ENCODE measurements around the gene SGO1.

Gene SGO1

GRCh38 chr3:20140881-20141280, 45.1 kb downstream of the SGO1 start:
- no peak overlapping the region for H3K4me3 ChIP-seq (ENCODE audit: insufficient read depth, low read depth, low read length)
- 91 to 94% methylated on average over 2 of the region's 2 CpGs for WGBS, 2 experiments
- H3K27ac ChIP-seq (ENCODE audit: insufficient read depth, low read depth, low read length, poor library complexity, severe bottlenecking): peak overlapping the region; percentile 74

GRCh38 chr3:20137647-20138046, 48.4 kb downstream of the SGO1 start:
- Histone ChIP-seq H3K27ac (ENCODE audit: insufficient read depth, low read depth, low read length, poor library complexity, severe bottlenecking) (no peak overlapping the region), H3K9me3 (ENCODE audit: control insufficient read depth, low read length) (no peaks in the 10 kb centered on the region), H3K4me3 (ENCODE audit: insufficient read depth, low read depth, low read length) (no peak overlapping the region), H3K4me1 (ENCODE audit: control insufficient read depth, insufficient read depth, low read length) (peaks cover 7% of the 10 kb centered on the region), H3K36me3 (ENCODE audit: control insufficient read depth, insufficient read depth, low read length) (no peaks in the 10 kb centered on the region), H3K27me3 (ENCODE audit: control insufficient read depth, insufficient read depth, low read length, poor library complexity, severe bottlenecking) (no peaks in the 10 kb centered on the region)
- 88 to 92% methylated on average over 4 of the region's 4 CpGs for WGBS, 2 experiments

More at GRCh38 chr3:20140881-20141280, 45.1 kb downstream of the SGO1 start:
- H3K4me1 ChIP-seq (ENCODE audit: control insufficient read depth, insufficient read depth, low read length): peaks cover 11% of the 10 kb centered on the region
- H3K27me3 ChIP-seq (ENCODE audit: control insufficient read depth, insufficient read depth, low read length, poor library complexity, severe bottlenecking): no peaks in the 10 kb centered on the region
- H3K36me3 ChIP-seq (ENCODE audit: control insufficient read depth, insufficient read depth, low read length): no peaks in the 10 kb centered on the region
- no peaks in the 10 kb centered on the region for H3K9me3 ChIP-seq (ENCODE audit: control insufficient read depth, low read length)

- Histone ChIP-seq H3K4me1 (ENCODE audit: control insufficient read depth, insufficient read depth, low read length) (no peaks in the 10 kb centered on the region), H3K27me3 (ENCODE audit: control insufficient read depth, insufficient read depth, low read length, poor library complexity, severe bottlenecking) (no peaks in the 10 kb centered on the region), H3K27ac (ENCODE audit: insufficient read depth, low read depth, low read length, poor library complexity, severe bottlenecking) (no peak overlapping the region), H3K4me3 (ENCODE audit: insufficient read depth, low read depth, low read length) (no peak overlapping the region), H3K9me3 (ENCODE audit: control insufficient read depth, low read length) (no peaks in the 10 kb centered on the region), H3K36me3 (ENCODE audit: control insufficient read depth, insufficient read depth, low read length) (no peaks in the 10 kb centered on the region)
- 100% methylated on average over 1 of the region's 1 CpG; no CpG with 5 or more reads in 1 of the 2 experiments for WGBS, 2 experiments
Observed at GRCh38 chr3:20136231-20136630, 49.8 kb downstream of the SGO1 start.

DNA sequence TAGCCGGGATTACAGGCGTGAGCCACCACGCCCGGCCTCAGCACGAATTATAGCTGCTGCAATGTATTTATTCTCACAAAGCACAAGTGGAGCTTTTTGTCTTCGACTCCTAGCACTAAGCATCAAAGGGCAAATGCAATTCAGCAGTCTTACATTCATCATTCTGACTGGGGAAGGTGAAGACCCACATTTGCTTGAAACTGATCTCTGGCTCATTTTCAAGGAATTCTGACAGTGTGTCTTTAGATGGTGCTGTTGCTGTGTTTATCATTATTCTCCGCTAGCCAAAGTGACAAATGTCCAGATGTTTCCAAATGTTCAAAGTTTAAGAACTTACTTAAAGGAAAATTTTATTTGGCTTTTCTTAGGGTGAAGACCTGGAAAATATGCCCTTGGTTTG, 55.9 kb downstream of the SGO1 start:
- WGBS, 2 experiments: 91 to 93% methylated on average over 7 of the region's 7 CpGs
- H3K36me3 ChIP-seq (ENCODE audit: control insufficient read depth, insufficient read depth, low read length): no peaks in the 10 kb centered on the region
- H3K27ac ChIP-seq (ENCODE audit: insufficient read depth, low read depth, low read length, poor library complexity, severe bottlenecking): no peak overlapping the region
- no peaks in the 10 kb centered on the region for H3K4me1 ChIP-seq (ENCODE audit: control insufficient read depth, insufficient read depth, low read length)
- H3K9me3 ChIP-seq (ENCODE audit: control insufficient read depth, low read length): no peaks in the 10 kb centered on the region
- H3K27me3 ChIP-seq (ENCODE audit: control insufficient read depth, insufficient read depth, low read length, poor library complexity, severe bottlenecking): no peaks in the 10 kb centered on the region
- no peak overlapping the region for H3K4me3 ChIP-seq (ENCODE audit: insufficient read depth, low read depth, low read length)

GRCh38 chr3:20128358-20128757, 57.6 kb downstream of the SGO1 start:
- H3K27me3 ChIP-seq (ENCODE audit: control insufficient read depth, insufficient read depth, low read length, poor library complexity, severe bottlenecking): no peaks in the 10 kb centered on the region
- H3K36me3 ChIP-seq (ENCODE audit: control insufficient read depth, insufficient read depth, low read length): no peaks in the 10 kb centered on the region
- H3K9me3 ChIP-seq (ENCODE audit: control insufficient read depth, low read length): no peaks in the 10 kb centered on the region
- no peak overlapping the region for H3K4me3 ChIP-seq (ENCODE audit: insufficient read depth, low read depth, low read length)
- H3K27ac ChIP-seq (ENCODE audit: insufficient read depth, low read depth, low read length, poor library complexity, severe bottlenecking): no peak overlapping the region
- 82 to 94% methylated on average over 2 of the region's 2 CpGs for WGBS, 2 experiments
- H3K4me1 ChIP-seq (ENCODE audit: control insufficient read depth, insufficient read depth, low read length): no peaks in the 10 kb centered on the region

GRCh38 chr3:20125897-20126296, 60.1 kb downstream of the SGO1 start:
- H3K4me3 ChIP-seq (ENCODE audit: insufficient read depth, low read depth, low read length): no peak overlapping the region
- no peaks in the 10 kb centered on the region for H3K27me3 ChIP-seq (ENCODE audit: control insufficient read depth, insufficient read depth, low read length, poor library complexity, severe bottlenecking)
- no peaks in the 10 kb centered on the region for H3K4me1 ChIP-seq (ENCODE audit: control insufficient read depth, insufficient read depth, low read length)
- 95% methylated on average over 10 of the region's 10 CpGs for WGBS, 2 experiments
- H3K36me3 ChIP-seq (ENCODE audit: control insufficient read depth, insufficient read depth, low read length): no peaks in the 10 kb centered on the region
- no peaks in the 10 kb centered on the region for H3K9me3 ChIP-seq (ENCODE audit: control insufficient read depth, low read length)
- H3K27ac ChIP-seq (ENCODE audit: insufficient read depth, low read depth, low read length, poor library complexity, severe bottlenecking): no peak overlapping the region

DNA sequence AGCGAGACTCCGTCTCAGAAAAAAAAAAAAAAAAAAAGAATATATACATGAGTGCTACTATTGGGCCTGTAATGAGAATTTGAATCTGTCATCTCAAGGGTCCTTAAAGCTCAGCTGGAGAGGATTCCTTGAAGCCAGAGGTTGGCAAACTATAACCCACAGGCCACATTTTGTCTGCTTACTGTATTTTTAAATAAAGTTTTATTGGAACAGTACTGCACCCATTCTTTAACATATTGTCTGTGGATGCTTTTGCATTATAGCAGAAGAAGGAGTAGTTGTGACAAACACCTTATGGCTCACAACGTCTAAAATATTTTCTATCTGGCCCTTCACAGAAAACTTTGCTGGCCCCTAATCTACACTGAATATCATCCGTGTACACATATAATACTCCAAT, 60.7 kb downstream of the SGO1 start:
- no peak overlapping the region for H3K4me3 ChIP-seq (ENCODE audit: insufficient read depth, low read depth, low read length)
- no peaks in the 10 kb centered on the region for H3K9me3 ChIP-seq (ENCODE audit: control insufficient read depth, low read length)
- no peak overlapping the region for H3K27ac ChIP-seq (ENCODE audit: insufficient read depth, low read depth, low read length, poor library complexity, severe bottlenecking)
- no peaks in the 10 kb centered on the region for H3K36me3 ChIP-seq (ENCODE audit: control insufficient read depth, insufficient read depth, low read length)
- no peaks in the 10 kb centered on the region for H3K4me1 ChIP-seq (ENCODE audit: control insufficient read depth, insufficient read depth, low read length)
- WGBS, 2 experiments: 86 to 95% methylated on average over 2 of the region's 4 CpGs
- H3K27me3 ChIP-seq (ENCODE audit: control insufficient read depth, insufficient read depth, low read length, poor library complexity, severe bottlenecking): no peaks in the 10 kb centered on the region

GRCh38 chr3:20123131-20123652, 62.8 kb downstream of the SGO1 start:
- H3K4me1 ChIP-seq (ENCODE audit: control insufficient read depth, insufficient read depth, low read length): no peaks in the 10 kb centered on the region

DNA sequence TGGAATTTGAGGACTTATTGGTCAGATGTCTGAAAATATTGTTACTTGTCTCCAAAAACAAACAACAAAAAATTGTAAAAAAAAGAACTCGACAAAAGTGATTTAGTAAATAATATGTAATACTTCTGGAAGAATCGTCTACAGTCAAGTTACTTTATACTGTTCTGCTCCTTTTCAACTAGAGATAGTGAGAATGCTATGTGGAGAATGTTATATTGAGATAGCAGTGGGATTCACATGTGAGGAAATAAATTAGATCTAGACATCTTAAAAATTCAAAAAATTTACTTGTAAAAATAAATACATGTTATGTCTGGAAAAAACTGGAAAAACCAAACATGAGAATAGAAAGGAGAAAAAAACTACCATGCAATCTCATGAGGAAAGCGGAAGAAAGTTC, 64.9 kb downstream of the SGO1 start:
- 93 to 100% methylated on average over 3 of the region's 3 CpGs for WGBS, 2 experiments
- H3K27me3 ChIP-seq (ENCODE audit: control insufficient read depth, insufficient read depth, low read length, poor library complexity, severe bottlenecking): no peaks in the 10 kb centered on the region

More at GRCh38 chr3:20123131-20123652, 62.8 kb downstream of the SGO1 start:
- 96 to 98% methylated on average over 2 of the region's 2 CpGs for whole genome bisulfite sequencing, 2 experiments
- Histone ChIP-seq H3K36me3 (ENCODE audit: control insufficient read depth, insufficient read depth, low read length) (no peaks in the 10 kb centered on the region), H3K9me3 (ENCODE audit: control insufficient read depth, low read length) (no peaks in the 10 kb centered on the region), H3K27me3 (ENCODE audit: control insufficient read depth, insufficient read depth, low read length, poor library complexity, severe bottlenecking) (no peaks in the 10 kb centered on the region), H3K4me3 (ENCODE audit: insufficient read depth, low read depth, low read length) (no peak overlapping the region), H3K27ac (ENCODE audit: insufficient read depth, low read depth, low read length, poor library complexity, severe bottlenecking) (no peak overlapping the region)

More for the DNA sequence above, 64.9 kb downstream of the SGO1 start:
- no peak overlapping the region for H3K4me3 ChIP-seq (ENCODE audit: insufficient read depth, low read depth, low read length)
- no peaks in the 10 kb centered on the region for H3K36me3 ChIP-seq (ENCODE audit: control insufficient read depth, insufficient read depth, low read length)
- no peaks in the 10 kb centered on the region for H3K4me1 ChIP-seq (ENCODE audit: control insufficient read depth, insufficient read depth, low read length)
- H3K9me3 ChIP-seq (ENCODE audit: control insufficient read depth, low read length): no peaks in the 10 kb centered on the region
- H3K27ac ChIP-seq (ENCODE audit: insufficient read depth, low read depth, low read length, poor library complexity, severe bottlenecking): no peak overlapping the region
